Activated CD8-positive, alpha-beta memory T cell treated with anti-CD3 and anti-CD28 coated beads for 36 hours (primary cell): ENCODE results near the gene OPTC. TPM values are rescaled to one million over a fixed set of nuclear protein-coding genes. Genes with fewer than 3 reads are reported as not detected.

Experiments used
- CTCF ChIA-PET: fragments of 350-600 bp; sonication (Branson Sonifier 250); formaldehyde crosslinking; loops from one replicate; lab custom pipeline; 2021; ENCODE audit warnings: antibody characterized with exemption; lab: Charles Lee
- POLR2A ChIA-PET: fragments of 350-600 bp; sonication (Branson Sonifier 250); formaldehyde crosslinking; loops from one replicate; lab custom pipeline; 2021; ENCODE audit warnings: antibody characterized with exemption; lab: Charles Lee
- total RNA-seq, 2 experiments: library from RNA; stranded (reverse); gene quantifications; one replicate each; pipeline ENCODE4 v1.2.3, GENCODE V29; 2021

Gene OPTC
- total RNA-seq, 2 experiments from 2014 or later, result not detected

DNA sequence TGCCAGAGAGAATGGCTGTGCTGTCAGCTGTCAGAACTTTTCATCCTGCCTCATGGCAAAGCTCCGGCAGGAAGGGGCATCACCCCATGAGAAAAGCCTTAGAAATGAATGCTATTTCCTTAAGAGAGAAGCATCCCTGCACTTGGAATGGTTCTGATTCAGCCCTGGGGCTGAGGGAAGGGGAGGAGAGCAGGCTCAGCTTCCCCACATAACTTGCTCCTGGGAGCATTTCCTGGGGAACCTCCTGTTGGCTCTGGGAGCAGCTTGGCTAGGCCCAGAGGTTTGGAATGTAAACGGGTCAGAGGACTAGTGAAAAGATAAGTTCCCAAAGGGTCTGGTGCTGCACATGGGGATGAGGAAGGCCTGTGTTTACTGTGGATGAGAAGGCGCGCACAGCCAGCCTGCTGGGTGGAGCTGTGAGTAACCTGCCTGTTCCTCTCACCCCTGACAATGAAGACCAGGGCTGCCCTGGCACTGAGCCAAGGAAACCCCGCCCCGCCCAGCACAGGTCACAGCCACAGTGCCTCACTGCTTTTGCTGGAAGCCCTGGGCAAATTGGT, 13.3 kb upstream of the OPTC start:
- POLR2A ChIA-PET, result no interaction called here
- CTCF ChIA-PET, result interaction anchor here (0.6 to 1.4 kb wide), 3 partner anchors 24 to 210 kb away, joined by 3 to 5 read pairs (median 4); no protein-coding TSS in a partner anchor

DNA sequence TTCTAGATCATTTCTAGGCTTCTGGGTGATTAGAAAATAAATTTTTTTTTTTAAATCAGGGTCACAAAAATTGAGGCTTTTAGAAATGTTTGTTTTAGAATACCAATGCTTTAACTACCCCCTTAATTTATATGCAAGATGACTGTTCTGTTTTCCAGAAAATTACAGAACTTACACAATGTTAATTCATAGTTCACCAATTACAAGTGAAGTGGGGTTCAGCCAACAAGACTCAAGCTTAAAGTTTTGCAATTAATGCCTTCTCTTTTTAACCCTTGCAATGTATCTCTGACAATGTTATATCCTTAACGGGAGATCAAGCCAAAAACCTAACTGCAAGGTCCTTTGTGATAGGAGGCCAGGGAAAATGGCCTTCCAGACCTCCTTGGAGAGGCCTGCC, 12.8 kb upstream of the OPTC start:
- POLR2A ChIA-PET, result no interaction called here

DNA sequence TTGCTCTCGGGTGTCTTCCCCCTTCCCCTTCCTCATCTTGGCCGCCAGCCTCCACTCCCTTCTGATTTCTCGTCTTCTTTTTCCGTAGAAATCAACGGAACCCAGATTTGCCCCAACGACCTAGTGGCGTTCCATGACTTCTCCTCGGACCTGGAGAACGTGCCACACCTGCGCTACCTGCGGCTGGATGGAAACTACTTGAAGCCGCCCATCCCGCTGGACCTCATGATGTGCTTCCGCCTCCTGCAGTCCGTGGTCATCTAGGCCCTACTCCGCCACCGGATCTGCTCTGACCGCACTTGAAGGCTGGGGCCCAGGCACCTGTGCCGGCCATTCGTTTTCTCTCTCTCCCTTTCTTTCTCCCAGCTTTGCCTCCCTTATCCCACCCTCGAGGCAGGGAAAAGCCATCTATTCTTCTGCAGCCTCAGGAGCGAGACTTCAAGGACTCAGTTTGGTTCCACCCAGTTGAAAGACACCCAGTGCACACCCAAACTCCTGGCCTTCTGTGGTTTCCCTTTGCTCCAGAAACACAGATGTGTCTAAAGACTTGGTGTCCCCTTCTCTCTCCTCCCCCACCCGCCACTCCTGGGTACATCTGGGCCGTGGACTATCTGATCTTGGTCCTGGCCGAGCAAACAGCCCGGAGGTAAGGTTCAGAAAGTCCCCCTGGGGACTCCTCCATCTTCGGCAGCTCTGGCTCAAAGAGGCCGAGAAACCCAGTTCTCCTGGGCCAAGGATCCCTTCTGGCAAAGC, 7.2 kb upstream of the OPTC start:
- CTCF ChIA-PET, result interaction anchor here (0.9 to 7.4 kb wide), 9 partner anchors 10 to 220 kb away, joined by 3 to 75 read pairs (median 5); partner anchors contain the start of gene PRELP
- POLR2A ChIA-PET, result no interaction called here

More for the DNA sequence above, 12.8 kb upstream of the OPTC start:
- CTCF ChIA-PET, result interaction anchor here (0.6 to 0.9 kb wide), 2 partner anchors 23 to 143 kb away, joined by 3 to 5 read pairs; no protein-coding TSS in a partner anchor

DNA sequence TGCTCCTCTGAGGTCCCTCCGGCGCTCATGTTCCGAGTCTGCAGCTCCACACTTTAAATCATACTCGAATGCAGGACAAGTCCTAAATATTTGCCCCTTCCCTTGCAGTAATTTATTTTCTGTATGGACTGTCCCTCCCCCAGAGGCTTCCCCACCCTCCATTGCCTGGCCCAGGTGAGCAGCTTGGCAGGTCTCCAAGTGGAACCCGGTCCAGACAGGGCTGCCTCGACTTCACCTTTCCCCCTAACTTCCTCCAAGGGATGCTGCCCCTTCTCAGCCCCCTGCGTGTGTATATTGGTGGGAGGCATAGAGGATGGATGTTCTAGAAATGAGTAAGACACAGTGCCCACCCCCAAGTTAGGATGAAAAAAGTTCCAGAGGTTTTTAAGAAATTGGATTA, 5.4 kb upstream of the OPTC start:
- ChIA-PET POLR2A (no interaction called here), CTCF (interaction anchor here (0.6 to 7.4 kb wide), 12 partner anchors 9 to 222 kb away, joined by 4 to 75 read pairs (median 6); partner anchors contain the start of gene PRELP)

DNA sequence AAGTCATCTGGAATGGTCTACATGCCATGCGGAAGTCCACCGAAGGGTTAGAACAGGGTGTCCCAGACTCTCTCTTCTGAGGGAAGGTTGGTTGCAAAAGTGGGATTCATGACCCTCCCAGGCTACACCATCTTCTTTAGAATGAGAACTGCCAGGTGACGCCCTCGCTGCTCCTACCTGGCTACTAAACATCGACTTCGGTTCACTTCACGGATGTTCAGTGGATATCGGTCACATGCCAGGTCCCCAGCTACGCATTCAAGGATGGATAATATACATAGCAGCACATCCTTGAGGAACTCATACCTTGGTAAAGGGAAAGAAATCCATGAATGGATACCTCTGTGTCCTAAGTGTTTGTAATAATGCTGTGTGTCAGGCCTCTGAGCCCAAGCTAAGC, 3.3 kb upstream of the OPTC start:
- CTCF ChIA-PET, result interaction anchor here (0.8 to 7.4 kb wide), 2 partner anchors 151 to 224 kb away, joined by 4 to 75 read pairs; no protein-coding TSS in a partner anchor
- POLR2A ChIA-PET, result no interaction called here

DNA sequence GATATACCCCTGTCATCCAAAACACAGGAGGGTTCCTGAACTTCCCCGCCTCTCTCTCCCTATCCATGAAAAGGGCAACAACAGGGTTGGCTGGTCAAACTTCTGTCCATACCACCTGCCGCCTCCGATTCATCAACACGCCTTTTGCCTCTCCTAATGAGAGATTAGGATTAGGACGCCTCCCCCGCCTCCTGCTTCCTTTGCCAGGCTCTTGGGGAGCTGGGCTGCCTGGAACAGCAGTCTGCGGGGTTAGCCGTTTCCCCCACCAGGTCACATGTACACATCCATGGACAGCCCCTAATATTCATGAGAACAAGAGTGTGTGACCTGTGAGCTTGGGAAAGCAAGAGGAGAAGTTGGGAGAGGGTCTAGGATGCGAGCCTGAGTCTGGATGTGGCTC, 2.3 kb upstream of the OPTC start:
- POLR2A ChIA-PET, result no interaction called here
- CTCF ChIA-PET, result interaction anchor here (7.4 kb wide), 1 partner anchor 225 kb away, joined by 75 read pairs; no protein-coding TSS in a partner anchor

DNA sequence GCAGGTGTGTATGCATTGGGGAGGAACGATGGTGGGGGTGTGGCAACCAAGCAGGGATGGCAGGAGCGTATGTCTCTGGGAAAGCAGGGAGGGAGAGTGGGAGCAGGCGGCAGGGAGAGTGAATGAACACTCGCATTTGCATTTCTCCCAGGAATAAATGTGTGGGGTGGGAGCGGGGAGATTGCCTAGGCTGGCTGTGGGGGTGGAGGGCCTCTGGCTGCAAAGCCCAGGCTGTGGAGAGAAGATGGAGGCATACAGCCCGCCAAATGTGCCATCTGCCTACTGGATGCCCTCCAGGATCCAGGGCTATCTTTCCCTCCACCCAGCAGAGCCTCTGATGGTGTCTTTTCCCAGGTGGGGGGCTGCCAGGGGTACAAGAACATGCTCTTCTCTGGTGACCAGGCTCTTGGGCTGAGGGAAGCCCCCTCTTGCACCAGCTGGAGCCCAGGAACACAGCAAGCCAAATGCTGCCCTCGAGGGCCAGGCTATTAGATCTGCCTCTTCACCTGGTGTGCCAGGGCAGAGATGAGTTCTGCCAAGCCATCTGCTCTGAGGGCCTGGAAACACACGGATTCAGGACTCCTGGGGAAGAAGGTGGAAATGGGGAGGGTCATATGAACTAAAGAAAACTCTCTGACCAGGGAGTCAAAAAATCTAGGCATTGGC, 1.7 kb upstream of the OPTC start:
- CTCF ChIA-PET, result interaction anchor here (7.4 kb wide), 1 partner anchor 226 kb away, joined by 75 read pairs; no protein-coding TSS in a partner anchor

GRCh38 chr1:203492748-203493130, 1.2 kb upstream of the OPTC start:
- POLR2A ChIA-PET, result no interaction called here
- CTCF ChIA-PET, result no interaction called here

More for the DNA sequence above, 1.7 kb upstream of the OPTC start:
- POLR2A ChIA-PET, result no interaction called here

DNA sequence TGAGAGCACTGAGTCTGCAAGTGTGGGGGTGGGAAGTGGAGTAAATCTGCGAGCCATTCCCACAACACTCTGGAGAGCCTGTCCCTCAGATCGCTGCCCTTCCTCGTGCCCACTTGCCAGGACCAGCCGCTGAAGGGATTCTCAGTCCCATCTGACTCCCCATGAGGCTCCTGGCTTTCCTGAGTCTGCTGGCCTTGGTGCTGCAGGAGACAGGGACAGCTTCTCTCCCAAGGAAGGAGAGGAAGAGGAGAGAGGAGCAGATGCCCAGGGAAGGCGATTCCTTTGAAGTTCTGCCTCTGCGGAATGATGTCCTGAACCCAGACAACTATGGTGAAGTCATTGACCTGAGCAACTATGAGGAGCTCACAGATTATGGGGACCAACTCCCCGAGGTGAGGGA, 1.9 kb downstream of the OPTC start:
- POLR2A ChIA-PET, result no interaction called here
- CTCF ChIA-PET, result interaction anchor here (0.5 kb wide), 1 partner anchor 132 kb away, joined by 3 read pairs; no protein-coding TSS in a partner anchor

DNA sequence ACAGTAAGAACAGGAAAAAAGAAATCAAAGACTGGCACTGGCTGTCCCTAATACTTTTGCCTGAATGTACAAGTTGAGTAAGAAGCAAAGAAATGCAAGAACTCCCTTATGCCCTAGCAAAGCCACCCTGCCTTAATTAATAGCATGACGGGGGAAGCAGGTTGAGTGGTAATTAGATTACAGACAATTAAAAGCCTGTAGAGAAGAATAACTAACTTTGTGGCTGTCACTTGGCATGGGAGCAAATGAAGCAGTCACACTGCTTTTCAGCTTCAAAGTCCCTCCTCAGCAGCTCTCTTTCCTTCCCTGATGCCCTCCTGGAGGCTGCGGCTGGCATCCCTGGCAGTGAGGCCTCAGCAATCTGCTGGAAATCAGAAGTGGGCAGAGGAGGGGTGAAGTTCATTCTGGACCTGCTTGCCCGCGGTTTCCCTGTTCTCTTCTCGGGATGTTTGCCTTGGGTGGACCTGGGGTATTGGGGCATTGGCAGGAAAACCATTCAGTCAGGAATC, 3.4 kb downstream of the OPTC start:
- ChIA-PET POLR2A (no interaction called here), CTCF (interaction anchor here (1.0 kb wide), 1 partner anchor 10 kb away, joined by 5 read pairs; no protein-coding TSS in a partner anchor)

GRCh38 chr1:203499643-203500278, 5.8 kb downstream of the OPTC start:
- ChIA-PET POLR2A (interaction anchor here (0.6 kb wide), 1 partner anchor 203 kb away, joined by 6 read pairs; no protein-coding TSS in a partner anchor), CTCF (interaction anchor here (0.8 to 1.9 kb wide), 6 partner anchors 10 to 233 kb away, joined by 3 to 8 read pairs (median 4); no protein-coding TSS in a partner anchor)

DNA sequence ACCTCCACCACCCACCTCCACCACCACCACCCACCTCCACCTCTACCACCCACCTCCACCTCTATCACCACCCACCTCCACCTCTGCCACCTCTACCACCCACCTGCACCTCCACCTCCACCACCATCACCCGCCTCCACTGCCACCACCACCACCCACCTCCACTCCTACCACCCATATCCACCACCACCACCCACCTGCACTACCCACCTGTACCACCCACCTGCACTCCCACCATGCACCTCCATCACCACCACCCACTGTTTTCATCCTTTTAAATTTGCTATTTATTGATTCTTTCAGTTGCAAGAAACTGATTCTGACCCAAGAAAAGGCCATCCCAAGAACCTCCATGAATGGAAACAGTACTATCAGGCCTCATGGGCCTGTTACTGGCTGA, 6.3 kb downstream of the OPTC start:
- ChIA-PET POLR2A (no interaction called here), CTCF (interaction anchor here (1.9 kb wide), 1 partner anchor 11 kb away, joined by 4 read pairs; no protein-coding TSS in a partner anchor)

DNA sequence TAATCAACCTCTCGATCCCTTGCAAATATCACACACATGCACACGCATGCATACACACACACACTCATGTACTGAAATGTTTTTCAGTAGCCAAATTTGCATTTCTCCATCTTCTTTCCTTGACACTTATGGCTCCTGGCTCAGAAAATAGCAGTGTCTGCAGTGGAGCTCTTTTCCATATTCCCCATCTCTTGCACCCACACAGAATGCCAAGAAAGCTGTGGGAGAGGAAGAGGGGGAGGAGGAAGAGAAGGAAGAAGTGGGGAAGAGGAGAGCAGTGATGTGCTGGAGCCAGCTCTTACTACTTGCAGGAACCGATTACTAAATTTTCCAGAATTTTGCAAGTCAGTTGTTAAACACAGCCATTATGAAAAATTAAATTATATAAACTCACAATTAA, 9.9 kb downstream of the OPTC start:
- ChIA-PET CTCF (interaction anchor here (0.7 to 5.3 kb wide), 13 partner anchors 10 to 236 kb away, joined by 3 to 37 read pairs (median 3); no protein-coding TSS in a partner anchor), POLR2A (no interaction called here)

- POLR2A ChIA-PET, result no interaction called here
- CTCF ChIA-PET, result interaction anchor here (0.6 to 5.3 kb wide), 16 partner anchors 9 to 581 kb away, joined by 3 to 37 read pairs (median 3); no protein-coding TSS in a partner anchor
Measured at GRCh38 chr1:203504400-203505250, 10.7 kb downstream of the OPTC start.

DNA sequence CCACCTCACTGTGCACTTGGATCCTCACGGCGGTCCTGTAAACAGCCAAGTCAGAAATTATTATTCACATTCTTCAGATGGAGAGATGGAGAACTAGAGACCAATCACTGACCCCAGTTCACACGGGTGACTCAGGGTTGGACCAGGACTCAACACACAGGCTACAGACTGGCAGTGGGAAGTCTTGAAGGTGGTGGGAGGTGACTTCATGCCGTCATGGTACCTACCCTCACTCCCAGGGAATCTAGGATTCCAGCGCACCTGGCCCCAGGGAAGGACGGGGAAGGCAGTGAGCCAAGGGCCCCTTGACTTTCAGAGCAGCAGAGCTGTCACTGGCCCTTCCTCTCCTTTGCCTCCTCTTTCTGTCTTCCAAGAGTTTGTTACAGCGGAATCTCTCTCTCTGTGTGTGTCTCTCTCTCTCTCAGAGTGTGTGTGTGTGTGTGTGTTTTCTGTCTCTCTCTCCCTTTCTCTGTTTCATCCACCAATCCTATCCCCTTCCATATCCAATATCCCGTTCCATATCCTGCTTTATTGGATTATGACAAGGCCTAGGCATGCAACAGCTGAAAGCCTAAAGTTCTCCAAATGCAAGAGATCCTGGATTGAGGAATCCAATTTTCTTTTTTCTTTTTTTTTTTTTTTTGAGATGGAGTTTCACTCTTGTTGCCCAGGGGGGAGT, 11.7 kb downstream of the OPTC start:
- CTCF ChIA-PET, result interaction anchor here (0.7 to 5.3 kb wide), 6 partner anchors 8 to 217 kb away, joined by 3 to 37 read pairs (median 3); no protein-coding TSS in a partner anchor
- POLR2A ChIA-PET, result no interaction called here

GRCh38 chr1:203506858-203507626, 13.1 kb downstream of the OPTC start:
- CTCF ChIA-PET, result interaction anchor here (1.0 to 5.3 kb wide), 3 partner anchors 178 to 236 kb away, joined by 3 to 37 read pairs (median 3); no protein-coding TSS in a partner anchor
- POLR2A ChIA-PET, result no interaction called here
